HepG2 (cell line): ENCODE results near the gene RASA1. TPM values are rescaled to one million over a fixed set of nuclear protein-coding genes. Genes with fewer than 3 reads are reported as not detected.

Experiments used
- ATRX ChIP-seq: sonication (generic); formaldehyde crosslinking; IDR thresholded peaks from 2 replicates; pipeline ENCODE4 v1.4.0; 2020; ENCODE audit warnings: missing genetic modification reagents, borderline replicate concordance
- ETV6 ChIP-seq: sonication (generic); formaldehyde crosslinking; conservative IDR thresholded peaks from 2 replicates; pipeline ENCODE4 v1.4.0; 2020; ENCODE audit warnings: missing genetic modification reagents
- EZH2 ChIP-seq: conservative IDR thresholded peaks from 2 replicates; pipeline ENCODE4 v1.6.1; 2012; ENCODE audit warnings: mild to moderate bottlenecking, low read depth, low read length, moderate library complexity
- FIP1L1 ChIP-seq: fragments of 200-400 bp; formaldehyde crosslinking; IDR thresholded peaks from 2 replicates; pipeline ENCODE4 v1.6.1; 2018; ENCODE audit warnings: low read depth, mild to moderate bottlenecking, low read length, moderate library complexity, borderline replicate concordance; ENCODE audit not compliant: insufficient read depth
- FOXJ3 ChIP-seq: sonication (generic); formaldehyde crosslinking; IDR thresholded peaks from 2 replicates; pipeline ENCODE4 v1.4.0; 2020; ENCODE audit warnings: missing genetic modification reagents, mild to moderate bottlenecking, borderline replicate concordance
- HDAC1 ChIP-seq: sonication (generic); formaldehyde crosslinking; IDR thresholded peaks from 2 replicates; pipeline ENCODE4 v1.5.1; 2020; ENCODE audit warnings: mild to moderate bottlenecking, missing genetic modification reagents
- NFIB ChIP-seq: sonication (generic); formaldehyde crosslinking; IDR thresholded peaks from 2 replicates; pipeline ENCODE4 v1.9.0; 2021; ENCODE audit warnings: missing genetic modification reagents, mild to moderate bottlenecking, borderline replicate concordance
- RXRA ChIP-seq: sonication (generic); formaldehyde crosslinking; IDR thresholded peaks from 2 replicates; pipeline ENCODE4 v1.5.1; 2020; ENCODE audit warnings: missing genetic modification reagents
- SOX5 ChIP-seq: IDR thresholded peaks from 2 replicates; pipeline ENCODE4 v1.6.1; 2016; ENCODE audit warnings: borderline replicate concordance
- SRSF1 ChIP-seq: fragments of 200-400 bp; formaldehyde crosslinking; optimal IDR thresholded peaks from 2 replicates; pipeline ENCODE3; 2017; ENCODE audit warnings: mild to moderate bottlenecking, low read depth, low read length, moderate library complexity
- ZNF235 ChIP-seq: sonication (generic); formaldehyde crosslinking; IDR thresholded peaks from 2 replicates; pipeline ENCODE4 v1.8.1; 2023; ENCODE audit warnings: mild to moderate bottlenecking, missing genetic modification reagents, borderline replicate concordance
- ZNF3 ChIP-seq: IDR thresholded peaks from 2 replicates; pipeline ENCODE4 v1.7.0; 2017; ENCODE audit warnings: inconsistent platforms
- ZNF558 ChIP-seq: sonication (generic); formaldehyde crosslinking; IDR thresholded peaks from 2 replicates; pipeline ENCODE4 v1.9.0; 2022; ENCODE audit warnings: mild to moderate bottlenecking, missing genetic modification reagents, borderline replicate concordance
- ZNF563 ChIP-seq: sonication (generic); formaldehyde crosslinking; IDR thresholded peaks from 2 replicates; pipeline ENCODE4 v1.8.0; 2022; ENCODE audit warnings: mild to moderate bottlenecking, moderate library complexity, missing genetic modification reagents
- ZNF644 ChIP-seq: IDR thresholded peaks from 2 replicates; pipeline ENCODE4 v1.6.1; 2016; ENCODE audit warnings: low read depth
- ZNF652 ChIP-seq: IDR thresholded peaks from 2 replicates; pipeline ENCODE4 v1.6.1; 2016; ENCODE audit warnings: low read depth, borderline replicate concordance
- ZNF768 ChIP-seq: sonication (generic); formaldehyde crosslinking; IDR thresholded peaks from 2 replicates; pipeline ENCODE4 v1.4.0; 2020; ENCODE audit warnings: missing genetic modification reagents
- ZNF775 ChIP-seq: sonication (generic); formaldehyde crosslinking; IDR thresholded peaks from 2 replicates; pipeline ENCODE4 v1.4.0; 2020; ENCODE audit warnings: missing genetic modification reagents, mild to moderate bottlenecking, moderate library complexity, borderline replicate concordance
- ZNF780A ChIP-seq: sonication (generic); formaldehyde crosslinking; IDR thresholded peaks from 2 replicates; pipeline ENCODE4 v1.8.0; 2022; ENCODE audit warnings: mild to moderate bottlenecking, missing genetic modification reagents, moderate library complexity
- ZNF891 ChIP-seq: sonication (generic); formaldehyde crosslinking; IDR thresholded peaks from 2 replicates; pipeline ENCODE4 v1.5.0; 2020; ENCODE audit warnings: mild to moderate bottlenecking, missing genetic modification reagents
- polyA plus RNA-seq, 8 experiments: library from polyadenylated mRNA; depleted of rRNA in 3 of 8; stranded (reverse) in 7 of 8; unstranded in 1 of 8; fragments of >200 nt; fragmentation: Illumina TruSeq in 4 of 8; extraction: Trizol in 4 of 8; gene quantifications; 2 replicates each; pipeline versions ENCODE4 v1.2.1 to v1.2.3, GENCODE V29; 2011 to 2016; ENCODE audit warnings: low read depth in 4 of 8, missing spikeins in 1 of 8, mixed read lengths in 1 of 8; ENCODE audit not compliant: insufficient read depth in 1 of 8
- total RNA-seq, 5 experiments: library from RNA; depleted of rRNA; stranded (reverse); fragments of >200 nt; fragmentation: Illumina TruSeq; extraction: Trizol; gene quantifications; 2 replicates each; pipeline ENCODE4 v1.2.3, GENCODE V29; 2016; ENCODE audit warnings: low read depth in 1 of 5
- TF ChIP-seq, protein P1 (sequence below): fragments of 450-650 bp; IDR thresholded peaks from 2 replicates; pipeline ENCODE4 v1.6.1; 2016
- TF ChIP-seq, protein P2 (sequence below): sonication (generic); formaldehyde crosslinking; IDR thresholded peaks from 2 replicates; pipeline ENCODE4 v1.4.0; 2020; ENCODE audit warnings: missing genetic modification reagents, mild to moderate bottlenecking, borderline replicate concordance
- TF ChIP-seq, protein P3 (sequence below): sonication (generic); formaldehyde crosslinking; IDR thresholded peaks from 2 replicates; pipeline ENCODE4 v1.5.0; 2020; ENCODE audit warnings: mild to moderate bottlenecking, missing genetic modification reagents

RASA1 gene
- total and polyA plus RNA-seq, 2 of the 13 experiments (the other 11 are each of a cell fraction or from before 2014, with no cell fraction given), result 19.5 to 20.5 TPM

DNA sequence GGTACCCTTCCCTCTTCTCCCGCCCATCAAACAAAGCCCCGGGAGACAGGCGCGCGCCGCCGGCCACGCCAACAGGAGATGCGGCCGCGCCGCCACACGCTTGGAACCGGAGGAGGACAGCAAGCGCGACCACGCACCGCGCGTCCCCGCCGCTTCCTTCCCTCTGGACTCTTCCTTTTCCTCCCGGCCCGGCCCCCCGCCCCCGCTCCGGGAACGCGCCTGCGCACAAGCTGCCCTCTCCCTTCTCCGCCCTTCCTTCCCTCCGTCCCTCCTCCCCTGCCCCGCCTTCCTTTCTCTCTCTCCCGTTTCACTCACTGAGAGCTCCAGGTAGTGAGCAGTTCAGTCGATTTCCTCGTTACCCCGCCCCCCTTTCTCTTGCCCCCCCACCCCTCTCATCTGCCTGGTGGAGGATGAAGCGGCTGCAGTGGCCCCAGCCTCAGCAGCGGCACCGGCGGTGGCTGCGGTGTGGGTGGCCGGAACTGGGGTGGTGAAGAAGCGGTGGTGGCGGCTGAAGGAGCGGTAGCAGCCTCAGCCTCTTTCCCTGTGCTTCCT lies at the start of gene RASA1 (continued):
- TF ChIP-seq SRSF1, result peak; percentile 77
- TF ChIP-seq ZNF644, result no peak
- TF ChIP-seq ZNF558 (CRISPR knock-in tag), result 0 out of 2 replicates have a peak, but pooled peaks have one; percentile 56
- TF ChIP-seq, protein P1, sequence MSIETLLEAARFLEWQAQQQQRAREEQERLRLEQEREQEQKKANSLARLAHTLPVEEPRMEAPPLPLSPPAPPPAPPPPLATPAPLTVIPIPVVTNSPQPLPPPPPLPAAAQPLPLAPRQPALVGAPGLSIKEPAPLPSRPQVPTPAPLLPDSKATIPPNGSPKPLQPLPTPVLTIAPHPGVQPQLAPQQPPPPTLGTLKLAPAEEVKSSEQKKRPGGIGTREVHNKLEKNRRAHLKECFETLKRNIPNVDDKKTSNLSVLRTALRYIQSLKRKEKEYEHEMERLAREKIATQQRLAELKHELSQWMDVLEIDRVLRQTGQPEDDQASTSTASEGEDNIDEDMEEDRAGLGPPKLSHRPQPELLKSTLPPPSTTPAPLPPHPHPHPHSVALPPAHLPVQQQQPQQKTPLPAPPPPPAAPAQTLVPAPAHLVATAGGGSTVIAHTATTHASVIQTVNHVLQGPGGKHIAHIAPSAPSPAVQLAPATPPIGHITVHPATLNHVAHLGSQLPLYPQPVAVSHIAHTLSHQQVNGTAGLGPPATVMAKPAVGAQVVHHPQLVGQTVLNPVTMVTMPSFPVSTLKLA, result 0 out of 2 replicates have a peak, but pooled peaks have one; percentile 31
- TF ChIP-seq ATRX (CRISPR knock-in tag), result no peak
- no peak for TF ChIP-seq ZNF652 (CRISPR knock-in tag)
- TF ChIP-seq, protein P2, sequence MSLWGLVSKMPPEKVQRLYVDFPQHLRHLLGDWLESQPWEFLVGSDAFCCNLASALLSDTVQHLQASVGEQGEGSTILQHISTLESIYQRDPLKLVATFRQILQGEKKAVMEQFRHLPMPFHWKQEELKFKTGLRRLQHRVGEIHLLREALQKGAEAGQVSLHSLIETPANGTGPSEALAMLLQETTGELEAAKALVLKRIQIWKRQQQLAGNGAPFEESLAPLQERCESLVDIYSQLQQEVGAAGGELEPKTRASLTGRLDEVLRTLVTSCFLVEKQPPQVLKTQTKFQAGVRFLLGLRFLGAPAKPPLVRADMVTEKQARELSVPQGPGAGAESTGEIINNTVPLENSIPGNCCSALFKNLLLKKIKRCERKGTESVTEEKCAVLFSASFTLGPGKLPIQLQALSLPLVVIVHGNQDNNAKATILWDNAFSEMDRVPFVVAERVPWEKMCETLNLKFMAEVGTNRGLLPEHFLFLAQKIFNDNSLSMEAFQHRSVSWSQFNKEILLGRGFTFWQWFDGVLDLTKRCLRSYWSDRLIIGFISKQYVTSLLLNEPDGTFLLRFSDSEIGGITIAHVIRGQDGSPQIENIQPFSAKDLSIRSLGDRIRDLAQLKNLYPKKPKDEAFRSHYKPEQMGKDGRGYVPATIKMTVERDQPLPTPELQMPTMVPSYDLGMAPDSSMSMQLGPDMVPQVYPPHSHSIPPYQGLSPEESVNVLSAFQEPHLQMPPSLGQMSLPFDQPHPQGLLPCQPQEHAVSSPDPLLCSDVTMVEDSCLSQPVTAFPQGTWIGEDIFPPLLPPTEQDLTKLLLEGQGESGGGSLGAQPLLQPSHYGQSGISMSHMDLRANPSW (CRISPR knock-in tag), result no peak
- peak; percentile 61; the same call in 1 of the 2 replicates for TF ChIP-seq ZNF768 (CRISPR knock-in tag)
- TF ChIP-seq ZNF775 (CRISPR knock-in tag), result peak; percentile 25; the same call in 1 of the 2 replicates
- TF ChIP-seq FIP1L1, result no peak
- no peak for TF ChIP-seq EZH2
- TF ChIP-seq SOX5, result peak; percentile 33; the same call in 1 of the 2 replicates
- TF ChIP-seq ETV6 (CRISPR knock-in tag), result peak; percentile 7; the same call in 1 of the 2 replicates
- no peak for TF ChIP-seq NFIB (CRISPR knock-in tag)
- TF ChIP-seq HDAC1 (CRISPR knock-in tag), result peak; percentile 43; the same call in 1 of the 2 replicates
- no peak for TF ChIP-seq ZNF780A (CRISPR knock-in tag)
- no peak for TF ChIP-seq FOXJ3
- TF ChIP-seq ZNF891, result peak; percentile 49; the same call in 1 of the 2 replicates
- TF ChIP-seq, protein P3, sequence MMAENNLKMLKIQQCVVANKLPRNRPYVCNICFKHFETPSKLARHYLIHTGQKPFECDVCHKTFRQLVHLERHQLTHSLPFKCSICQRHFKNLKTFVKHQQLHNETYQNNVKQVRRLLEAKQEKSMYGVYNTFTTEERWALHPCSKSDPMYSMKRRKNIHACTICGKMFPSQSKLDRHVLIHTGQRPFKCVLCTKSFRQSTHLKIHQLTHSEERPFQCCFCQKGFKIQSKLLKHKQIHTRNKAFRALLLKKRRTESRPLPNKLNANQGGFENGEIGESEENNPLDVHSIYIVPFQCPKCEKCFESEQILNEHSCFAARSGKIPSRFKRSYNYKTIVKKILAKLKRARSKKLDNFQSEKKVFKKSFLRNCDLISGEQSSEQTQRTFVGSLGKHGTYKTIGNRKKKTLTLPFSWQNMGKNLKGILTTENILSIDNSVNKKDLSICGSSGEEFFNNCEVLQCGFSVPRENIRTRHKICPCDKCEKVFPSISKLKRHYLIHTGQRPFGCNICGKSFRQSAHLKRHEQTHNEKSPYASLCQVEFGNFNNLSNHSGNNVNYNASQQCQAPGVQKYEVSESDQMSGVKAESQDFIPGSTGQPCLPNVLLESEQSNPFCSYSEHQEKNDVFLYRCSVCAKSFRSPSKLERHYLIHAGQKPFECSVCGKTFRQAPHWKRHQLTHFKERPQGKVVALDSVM, result peak; percentile 7; the same call in 1 of the 2 replicates
- no peak for TF ChIP-seq ZNF563 (CRISPR knock-in tag)
- TF ChIP-seq ZNF235 (CRISPR knock-in tag), result no peak
- TF ChIP-seq ZNF3 (CRISPR knock-in tag), result no peak
- TF ChIP-seq RXRA, result no peak; the same call in 1 of the 2 replicates
